K562 (cell line): Measurements from ENCODE around the gene NFATC4. TPM values are rescaled to one million over a fixed set of nuclear protein-coding genes. Genes with fewer than 3 reads are reported as not detected.
A peak's percentile ranks its signal among the peaks of the same experiment; 100 is the strongest.

Source experiments
- MAX ChIP-seq: sonication (generic); formaldehyde crosslinking; IDR thresholded peaks from 2 replicates; pipeline ENCODE4 v1.9.0; 2022; ENCODE audit warnings: mild to moderate bottlenecking, missing genetic modification reagents
- POLR2H ChIP-seq: IDR thresholded peaks from 2 replicates; pipeline ENCODE4 v1.6.1; 2016; ENCODE audit warnings: missing genetic modification characterization, low read depth, mild to moderate bottlenecking, control low read depth, missing compliant biosample characterization, moderate library complexity
- RBFOX2 ChIP-seq: fragments of 200-400 bp; formaldehyde crosslinking; IDR thresholded peaks from 2 replicates; pipeline ENCODE4 v1.6.1; 2017; ENCODE audit warnings: low read depth, mild to moderate bottlenecking, low read length, moderate library complexity
- STAG1 ChIP-seq: sonication (generic); formaldehyde crosslinking; IDR thresholded peaks from 2 replicates; pipeline ENCODE4 v1.5.0; 2020; ENCODE audit warnings: missing genetic modification reagents, borderline replicate concordance
- TAL1 ChIP-seq: fragments of 450-650 bp; IDR thresholded peaks from 2 replicates; pipeline ENCODE4 v1.6.1; 2016; ENCODE audit warnings: mild to moderate bottlenecking
- TFE3 ChIP-seq: fragments of 450-650 bp; formaldehyde crosslinking; IDR thresholded peaks from 2 replicates; pipeline ENCODE4 v1.4.0; 2020; ENCODE audit warnings: mild to moderate bottlenecking, mixed read lengths
- USF1 ChIP-seq: sonication (generic); formaldehyde crosslinking; IDR thresholded peaks from 2 replicates; pipeline ENCODE4 v1.9.0; 2022; ENCODE audit warnings: mild to moderate bottlenecking, missing genetic modification reagents
- ZNF583 ChIP-seq: fragments of 250-450 bp; sonication (Bioruptor Pico); IDR thresholded peaks from 2 replicates; pipeline ENCODE4 v1.4.0; 2020
- polyA plus RNA-seq, 8 experiments: library from polyadenylated mRNA; depleted of rRNA in 4 of 8; stranded (reverse) in 5 of 8; unstranded in 3 of 8; fragments of >200 nt; fragmentation: Nextera tagmentation in 2 of 8; fragmentation: Illumina TruSeq in 1 of 8; extraction: Ambion mirVana in 2 of 8; extraction: Trizol in 1 of 8; gene quantifications; 2 replicates each; pipeline versions ENCODE4 v1.2.1 to v1.2.3, GENCODE V29; 2011 to 2014; ENCODE audit warnings: inconsistent platforms in 1 of 8, missing spikeins in 1 of 8
- total RNA-seq, 7 experiments: library from RNA; depleted of rRNA in 6 of 7; stranded (reverse); fragments of >200 nt in 6 of 7; fragmentation: Illumina TruSeq in 2 of 7; extraction: Trizol in 2 of 7; gene quantifications; 2 replicates each; pipeline versions ENCODE4 v1.2.1 to v1.2.3, GENCODE V29; 2011 to 2021; ENCODE audit warnings: low replicate concordance in 1 of 7

The NFATC4 gene
- total and polyA plus RNA-seq, 9 of the 15 experiments (the other 6 are each of a cell fraction or from before 2014, with no cell fraction given) = 0.25 to 3.8 (median 0.78) TPM; not detected in 1

GRCh38 chr14:24329736-24330135 lies 38.2 kb upstream of the NFATC4 start (continued):
- TF ChIP-seq ZNF583 (no peak), POLR2H (tag) (no peak), TFE3 (CRISPR knock-in tag) (peak; percentile 57), TAL1 (no peak), STAG1 (no peak), MAX (CRISPR knock-in tag) (peak; percentile 49; the same call in 1 of the 2 replicates), USF1 (CRISPR knock-in tag) (peak; percentile 63), RBFOX2 (no peak)
